ENCODE results near the gene KRTDAP. TPM values are rescaled to one million over a fixed set of nuclear protein-coding genes. Genes with fewer than 3 reads are reported as not detected.
A peak's percentile ranks its signal among the peaks of the same experiment; 100 is the strongest.

Gene KRTDAP
- total RNA-seq, 1 experiment from 2014 or later, result not detected

DNA sequence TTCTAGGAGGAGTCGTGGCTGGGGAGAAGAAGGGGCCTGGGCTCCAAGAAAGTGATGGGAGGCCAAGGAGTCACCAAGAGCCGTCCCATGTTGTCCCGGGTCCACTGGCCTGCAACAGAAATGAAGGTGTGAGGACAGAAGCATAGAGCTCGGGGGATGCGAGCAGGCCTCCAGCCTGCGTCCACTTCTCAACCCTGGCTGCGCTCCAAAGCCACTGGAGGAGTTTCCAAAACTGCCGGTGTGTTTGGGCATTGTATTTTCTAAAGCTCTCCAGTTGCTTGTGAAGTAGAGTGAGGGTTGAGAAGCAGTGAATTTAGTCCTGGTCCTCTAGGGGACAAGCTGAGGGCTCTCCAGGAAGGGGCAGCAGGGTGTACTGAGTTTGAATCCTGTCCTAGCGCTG, 29.2 kb downstream of the KRTDAP start:
- POLR2A ChIA-PET, result interaction anchor here (0.6 kb wide), 1 partner anchor 153 kb away, joined by 3 read pairs; no protein-coding TSS in a partner anchor

DNA sequence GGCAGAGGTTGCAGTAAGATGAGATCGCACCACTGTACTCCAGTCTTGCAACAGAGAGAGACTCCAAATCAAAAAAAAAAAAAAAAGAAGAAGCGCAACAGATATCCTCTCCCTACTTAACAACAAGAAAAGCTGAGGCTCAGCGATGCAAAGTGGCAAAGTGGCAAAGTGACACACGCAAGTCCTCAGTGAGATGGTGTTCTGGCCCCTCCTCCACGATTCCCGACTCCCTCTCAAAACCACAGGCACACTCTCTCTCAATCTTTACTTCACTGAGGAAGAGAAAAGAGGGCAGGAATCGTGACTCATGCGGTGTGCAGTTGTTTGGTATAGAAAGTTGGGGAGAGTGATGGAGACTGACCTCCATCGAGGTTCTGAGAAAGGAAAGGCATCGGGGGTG, 29.7 kb downstream of the KRTDAP start:
- intact Hi-C loops (cut with micrococcal nuclease; ENCODE audit: unreplicated experiment), result no loop called here
- POLR2A ChIA-PET, result interaction anchor here (0.6 kb wide), 1 partner anchor 153 kb away, joined by 3 read pairs; no protein-coding TSS in a partner anchor
- CTCF ChIA-PET, result no interaction called here
- TF ChIP-seq, protein P1, sequence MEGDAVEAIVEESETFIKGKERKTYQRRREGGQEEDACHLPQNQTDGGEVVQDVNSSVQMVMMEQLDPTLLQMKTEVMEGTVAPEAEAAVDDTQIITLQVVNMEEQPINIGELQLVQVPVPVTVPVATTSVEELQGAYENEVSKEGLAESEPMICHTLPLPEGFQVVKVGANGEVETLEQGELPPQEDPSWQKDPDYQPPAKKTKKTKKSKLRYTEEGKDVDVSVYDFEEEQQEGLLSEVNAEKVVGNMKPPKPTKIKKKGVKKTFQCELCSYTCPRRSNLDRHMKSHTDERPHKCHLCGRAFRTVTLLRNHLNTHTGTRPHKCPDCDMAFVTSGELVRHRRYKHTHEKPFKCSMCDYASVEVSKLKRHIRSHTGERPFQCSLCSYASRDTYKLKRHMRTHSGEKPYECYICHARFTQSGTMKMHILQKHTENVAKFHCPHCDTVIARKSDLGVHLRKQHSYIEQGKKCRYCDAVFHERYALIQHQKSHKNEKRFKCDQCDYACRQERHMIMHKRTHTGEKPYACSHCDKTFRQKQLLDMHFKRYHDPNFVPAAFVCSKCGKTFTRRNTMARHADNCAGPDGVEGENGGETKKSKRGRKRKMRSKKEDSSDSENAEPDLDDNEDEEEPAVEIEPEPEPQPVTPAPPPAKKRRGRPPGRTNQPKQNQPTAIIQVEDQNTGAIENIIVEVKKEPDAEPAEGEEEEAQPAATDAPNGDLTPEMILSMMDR (IDR thresholded peaks at IDR 0.05; ENCODE audit: insufficient read depth in 1 of 2, low read depth in 1 of 2, low read length in 1 of 2, severe bottlenecking in 1 of 2, unreplicated experiment in 1 of 2), result no peak
- H3K27ac Mint-ChIP-seq (ENCODE audit: unreplicated experiment), result no peak overlapping the region
- peaks cover 23% of the 10 kb centered on the region for H3K4me1 ChIP-seq
- no peaks in the 10 kb centered on the region for H3K9me3 ChIP-seq
- H3K4me1 Mint-ChIP-seq (ENCODE audit: low read depth, unreplicated experiment), result peaks cover 10% of the 10 kb centered on the region
- no peak overlapping the region for H3K4me3 Mint-ChIP-seq (ENCODE audit: unreplicated experiment)
- no peaks in the 10 kb centered on the region for H3K9me3 Mint-ChIP-seq (ENCODE audit: unreplicated experiment)
- H3K4me3 ChIP-seq (ENCODE audit: low read depth, low read length), result no peak overlapping the region
- DNase-seq, result no peak
- no peaks in the 10 kb centered on the region for H3K27me3 Mint-ChIP-seq (ENCODE audit: insufficient read depth, unreplicated experiment)
- no peaks in the 10 kb centered on the region for H3K27me3 ChIP-seq (replicated peaks; ENCODE audit: control insufficient read depth, insufficient read depth, low read length)
- no TSS peak for BruUV-seq (replicated peaks)
- no peaks in the 10 kb centered on the region for H3K36me3 ChIP-seq (ENCODE audit: control insufficient read depth, insufficient read depth, low read length)
- no peaks in the 10 kb centered on the region for H3K36me3 Mint-ChIP-seq (ENCODE audit: insufficient read depth, unreplicated experiment)

More for the DNA sequence above, 29.2 kb downstream of the KRTDAP start:
- CTCF ChIA-PET, result no interaction called here
- TF ChIP-seq, protein P1 (IDR thresholded peaks at IDR 0.05; ENCODE audit: insufficient read depth in 1 of 2, low read depth in 1 of 2, low read length in 1 of 2, severe bottlenecking in 1 of 2, unreplicated experiment in 1 of 2), result no peak
- Mint-ChIP-seq H3K27me3 (ENCODE audit: insufficient read depth, unreplicated experiment) (no peaks in the 10 kb centered on the region), H3K27ac (ENCODE audit: unreplicated experiment) (no peak overlapping the region), H3K36me3 (ENCODE audit: insufficient read depth, unreplicated experiment) (no peaks in the 10 kb centered on the region), H3K4me1 (ENCODE audit: low read depth, unreplicated experiment) (peaks cover 10% of the 10 kb centered on the region), H3K4me3 (ENCODE audit: unreplicated experiment) (no peak overlapping the region), H3K9me3 (ENCODE audit: unreplicated experiment) (no peaks in the 10 kb centered on the region)
- H3K4me1 ChIP-seq, result peaks cover 23% of the 10 kb centered on the region
- H3K36me3 ChIP-seq (ENCODE audit: control insufficient read depth, insufficient read depth, low read length), result no peaks in the 10 kb centered on the region
- no peak overlapping the region for H3K4me3 ChIP-seq (ENCODE audit: low read depth, low read length)
- no peaks in the 10 kb centered on the region for H3K27me3 ChIP-seq (replicated peaks; ENCODE audit: control insufficient read depth, insufficient read depth, low read length)
- H3K9me3 ChIP-seq, result no peaks in the 10 kb centered on the region
- DNase-seq, result no peak
- intact Hi-C loops (cut with micrococcal nuclease; ENCODE audit: unreplicated experiment), result no loop called here
- no TSS peak for BruUV-seq (replicated peaks)

DNA sequence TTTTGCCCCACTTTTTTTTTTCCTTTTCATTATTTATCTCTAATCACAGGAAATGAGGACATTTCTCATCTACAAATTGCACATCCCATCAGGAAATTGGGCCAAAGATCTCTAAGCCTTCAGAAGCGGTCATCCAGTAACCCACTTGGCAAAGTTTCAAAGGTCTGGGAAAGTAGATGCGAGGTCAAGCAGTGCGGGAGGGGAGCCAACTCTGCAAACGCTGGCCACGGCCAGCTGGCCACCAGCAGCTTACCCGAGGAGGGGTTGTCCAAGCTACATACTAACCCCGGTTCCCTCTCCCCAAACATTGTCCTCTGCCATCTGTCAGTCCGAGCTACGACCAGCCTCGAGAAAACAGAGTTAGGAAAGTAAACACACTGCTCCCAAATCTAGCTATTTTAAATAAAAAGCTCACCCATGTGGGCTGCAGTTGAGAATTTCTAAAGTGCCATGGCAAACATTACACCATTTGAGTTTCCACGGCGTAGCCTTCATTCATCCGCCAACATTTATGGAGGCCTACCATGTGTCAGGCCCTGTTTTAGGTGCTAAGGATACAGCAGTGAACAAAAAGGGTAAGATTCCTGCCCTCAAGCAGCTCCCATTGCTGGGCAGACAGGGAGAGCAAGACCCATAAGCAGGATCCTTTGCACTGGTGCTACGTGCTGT, 30.7 kb downstream of the KRTDAP start:
- Mint-ChIP-seq H3K9me3 (ENCODE audit: unreplicated experiment) (no peaks in the 10 kb centered on the region), H3K36me3 (ENCODE audit: insufficient read depth, unreplicated experiment) (no peaks in the 10 kb centered on the region), H3K27me3 (ENCODE audit: insufficient read depth, unreplicated experiment) (no peaks in the 10 kb centered on the region), H3K4me3 (ENCODE audit: unreplicated experiment) (no peak overlapping the region), H3K27ac (ENCODE audit: unreplicated experiment) (peak overlapping the region; percentile 11), H3K4me1 (ENCODE audit: low read depth, unreplicated experiment) (peaks cover 10% of the 10 kb centered on the region)
- Histone ChIP-seq H3K9me3 (no peaks in the 10 kb centered on the region), H3K4me1 (peaks cover 23% of the 10 kb centered on the region), H3K4me3 (ENCODE audit: low read depth, low read length) (no peak overlapping the region), H3K36me3 (ENCODE audit: control insufficient read depth, insufficient read depth, low read length) (no peaks in the 10 kb centered on the region), H3K27me3 (replicated peaks; ENCODE audit: control insufficient read depth, insufficient read depth, low read length) (no peaks in the 10 kb centered on the region)
- DNase-seq, result no peak
- intact Hi-C loops (cut with micrococcal nuclease; ENCODE audit: unreplicated experiment), result loop anchor here (2.0 kb wide), 1 partner anchor 33 kb away; no protein-coding TSS in a partner anchor
- ChIA-PET POLR2A (interaction anchor here (1.2 kb wide), 2 partner anchors 27 to 50 kb away, joined by 4 to 8 read pairs; no protein-coding TSS in a partner anchor), CTCF (interaction anchor here (1.6 kb wide), 1 partner anchor 9 kb away, joined by 4 read pairs; no protein-coding TSS in a partner anchor)
- TF ChIP-seq, protein P1 (IDR thresholded peaks at IDR 0.05; ENCODE audit: insufficient read depth in 1 of 2, low read depth in 1 of 2, low read length in 1 of 2, severe bottlenecking in 1 of 2, unreplicated experiment in 1 of 2), result no peak
- BruUV-seq (replicated peaks), result no TSS peak
